ENCODE data around the gene PDE6H.

PDE6H gene

DNA sequence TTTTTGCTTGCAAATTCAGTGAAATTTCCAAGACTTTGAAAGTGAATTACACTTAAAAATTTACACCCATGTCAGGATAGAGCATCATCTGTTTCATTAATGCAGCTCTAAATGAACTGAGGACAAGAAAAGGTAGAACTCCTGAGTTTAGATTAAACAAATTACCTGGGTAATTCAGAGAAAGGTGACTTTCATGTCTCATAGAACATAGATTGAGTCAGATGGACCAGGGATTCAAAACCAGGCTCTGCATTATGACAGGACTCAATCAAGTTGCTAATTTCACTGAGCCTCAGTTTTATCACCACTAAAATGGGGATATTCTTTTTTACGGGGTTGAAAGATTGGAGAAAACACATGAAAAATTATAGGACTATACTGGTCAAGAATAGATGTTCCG lies 15.9 kb upstream of the PDE6H start:
- H3K4me3 ChIP-seq (ENCODE audit: low read depth, low read length) = no peak overlapping the region
- TF ChIP-seq, protein P1, sequence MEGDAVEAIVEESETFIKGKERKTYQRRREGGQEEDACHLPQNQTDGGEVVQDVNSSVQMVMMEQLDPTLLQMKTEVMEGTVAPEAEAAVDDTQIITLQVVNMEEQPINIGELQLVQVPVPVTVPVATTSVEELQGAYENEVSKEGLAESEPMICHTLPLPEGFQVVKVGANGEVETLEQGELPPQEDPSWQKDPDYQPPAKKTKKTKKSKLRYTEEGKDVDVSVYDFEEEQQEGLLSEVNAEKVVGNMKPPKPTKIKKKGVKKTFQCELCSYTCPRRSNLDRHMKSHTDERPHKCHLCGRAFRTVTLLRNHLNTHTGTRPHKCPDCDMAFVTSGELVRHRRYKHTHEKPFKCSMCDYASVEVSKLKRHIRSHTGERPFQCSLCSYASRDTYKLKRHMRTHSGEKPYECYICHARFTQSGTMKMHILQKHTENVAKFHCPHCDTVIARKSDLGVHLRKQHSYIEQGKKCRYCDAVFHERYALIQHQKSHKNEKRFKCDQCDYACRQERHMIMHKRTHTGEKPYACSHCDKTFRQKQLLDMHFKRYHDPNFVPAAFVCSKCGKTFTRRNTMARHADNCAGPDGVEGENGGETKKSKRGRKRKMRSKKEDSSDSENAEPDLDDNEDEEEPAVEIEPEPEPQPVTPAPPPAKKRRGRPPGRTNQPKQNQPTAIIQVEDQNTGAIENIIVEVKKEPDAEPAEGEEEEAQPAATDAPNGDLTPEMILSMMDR (conservative IDR thresholded peaks at IDR 0.05; ENCODE audit: low read depth, low read length) = no peak
- DNase-seq (ENCODE audit: low read depth) = no peak

DNA sequence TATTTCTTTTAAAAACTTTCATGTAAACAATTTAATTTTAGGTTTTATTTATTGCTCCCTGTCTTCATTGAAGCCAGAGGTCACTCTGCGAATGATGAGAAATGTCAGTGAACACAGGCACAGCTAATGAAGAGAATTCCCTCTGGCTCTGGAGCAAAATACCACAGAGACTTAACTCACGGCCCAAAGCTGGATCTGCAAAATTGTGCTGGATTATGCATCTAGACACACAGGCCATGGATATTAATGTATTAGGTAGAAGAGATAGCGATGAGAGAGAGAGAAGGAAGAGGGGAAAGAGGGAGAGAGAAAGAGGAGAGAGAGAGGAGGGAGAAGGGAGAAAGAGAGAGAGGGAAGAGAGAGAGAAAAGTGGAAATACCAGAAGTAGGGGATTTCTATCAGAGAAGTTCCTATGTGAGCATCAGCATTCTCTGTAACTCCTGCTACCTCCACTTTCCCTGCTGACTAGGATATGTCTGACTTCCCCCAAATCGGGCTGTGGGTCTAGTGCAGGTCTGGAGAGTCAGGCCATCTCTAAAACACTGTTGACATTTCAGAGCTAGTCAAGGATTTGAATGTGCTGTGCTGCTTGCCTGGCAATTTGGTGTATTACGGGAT lies 15.2 kb upstream of the PDE6H start:
- H3K4me3 ChIP-seq (ENCODE audit: low read depth, low read length) = no peak overlapping the region
- DNase-seq (ENCODE audit: low read depth) = no peak
- TF ChIP-seq, protein P1 (conservative IDR thresholded peaks at IDR 0.05; ENCODE audit: low read depth, low read length) = no peak

DNA sequence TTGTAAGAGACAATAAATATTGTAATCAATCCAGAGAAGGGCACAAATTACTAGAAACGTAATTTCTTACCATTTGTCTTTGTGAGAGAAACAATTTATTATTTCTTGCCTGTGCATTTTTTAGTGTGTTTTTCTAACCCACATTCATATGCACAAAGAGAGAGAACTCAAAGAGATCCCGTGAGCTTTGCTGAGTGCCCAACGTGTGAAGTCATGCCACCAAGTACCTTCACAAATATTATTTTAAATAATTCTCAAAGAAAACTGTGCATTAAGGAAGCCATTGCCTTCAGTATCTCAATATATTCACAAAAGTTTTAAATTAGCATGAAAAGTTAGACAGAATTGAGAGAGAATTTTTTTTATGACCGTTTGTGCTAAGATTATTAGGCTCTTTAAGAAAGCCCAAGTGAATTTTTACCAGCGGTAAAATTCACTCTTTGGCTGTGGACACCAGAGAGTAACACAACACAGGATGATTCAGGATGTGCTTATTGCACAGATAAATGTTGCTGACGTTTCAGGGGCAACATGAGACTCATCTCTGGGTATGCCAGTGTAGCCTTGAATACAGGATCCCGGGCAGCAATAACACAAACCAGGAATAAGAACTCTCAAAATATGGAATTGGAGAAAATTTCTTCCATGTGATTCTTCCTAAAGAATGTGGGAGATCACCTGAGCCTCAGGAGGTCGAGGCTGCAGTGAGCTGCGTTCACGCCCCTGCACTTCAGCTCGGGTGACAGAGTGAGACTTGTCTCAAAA lies 14.3 kb upstream of the PDE6H start:
- TF ChIP-seq, protein P1 (conservative IDR thresholded peaks at IDR 0.05; ENCODE audit: low read depth, low read length) = no peak

DNA sequence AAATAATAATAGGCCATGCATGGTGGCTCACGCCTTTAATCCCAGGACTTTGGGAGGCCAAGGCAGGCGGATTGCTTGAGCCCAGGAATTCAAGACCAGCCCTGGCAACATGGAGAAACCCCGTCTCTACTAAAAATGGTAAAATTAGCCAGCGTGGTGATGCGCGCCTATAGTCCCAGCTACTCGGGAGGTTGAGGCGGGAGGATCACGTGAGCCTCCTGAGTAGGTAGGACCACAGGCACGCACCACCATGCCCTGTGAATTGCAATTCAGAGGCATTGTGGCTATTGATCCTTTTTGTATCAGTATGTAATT lies 13.8 kb upstream of the PDE6H start:
- no peak for DNase-seq (ENCODE audit: low read depth)
- TF ChIP-seq, protein P1 (conservative IDR thresholded peaks at IDR 0.05; ENCODE audit: low read depth, low read length) = no peak
- H3K4me3 ChIP-seq (ENCODE audit: low read depth, low read length) = no peak overlapping the region

More for the DNA sequence above, 14.3 kb upstream of the PDE6H start:
- no peak overlapping the region for H3K4me3 ChIP-seq (ENCODE audit: low read depth, low read length)
- DNase-seq (ENCODE audit: low read depth) = peak; percentile 34

DNA sequence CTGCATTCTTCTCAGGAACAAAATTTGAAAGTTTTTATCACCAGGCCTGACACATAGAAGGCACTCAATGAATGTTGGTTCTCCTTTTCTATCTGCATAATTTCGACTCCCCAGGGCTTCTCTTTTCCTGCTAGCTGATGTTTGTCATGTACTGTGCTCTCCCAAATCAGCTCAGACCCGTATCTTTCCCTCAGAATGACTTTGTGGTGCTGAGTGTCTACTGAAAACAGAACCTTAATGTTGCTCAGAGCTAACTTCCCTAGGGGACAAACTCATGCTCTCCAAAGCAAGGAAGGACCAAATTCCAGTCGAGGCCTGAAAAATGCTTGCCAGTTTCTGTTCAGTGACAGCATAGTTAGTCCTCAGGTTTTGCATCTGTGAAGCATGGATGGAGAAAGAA lies 13.4 kb upstream of the PDE6H start:
- TF ChIP-seq, protein P1 (conservative IDR thresholded peaks at IDR 0.05; ENCODE audit: low read depth, low read length) = no peak
- H3K4me3 ChIP-seq (ENCODE audit: low read depth, low read length) = no peak overlapping the region
- DNase-seq (ENCODE audit: low read depth) = no peak

DNA sequence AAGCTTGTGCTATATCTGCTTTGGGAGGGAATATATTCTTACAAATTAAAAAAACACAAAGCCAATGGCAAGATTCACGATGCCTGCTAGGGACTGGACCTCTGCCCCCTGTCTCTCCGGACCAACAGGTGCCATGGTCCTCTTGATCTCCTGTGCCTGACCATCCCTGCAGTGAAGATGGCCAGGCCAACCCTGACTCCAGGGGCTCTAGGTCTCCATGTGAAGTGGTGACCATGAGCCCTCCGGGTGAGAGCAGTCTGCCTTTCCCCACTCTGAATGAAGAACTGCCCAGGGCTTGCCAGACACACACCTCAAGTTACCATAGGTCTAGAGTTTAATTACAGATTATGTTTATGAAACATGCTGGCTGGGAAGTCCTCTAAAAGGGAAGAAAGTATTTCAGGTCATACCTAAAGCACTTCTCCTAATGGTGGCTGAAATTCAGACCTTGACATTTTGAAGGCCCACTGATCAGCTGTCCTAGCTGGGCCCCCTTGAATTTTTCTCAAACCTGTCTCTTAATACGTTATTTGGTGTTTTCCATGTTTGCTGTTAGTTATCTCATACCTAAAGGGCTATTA lies 12.8 kb upstream of the PDE6H start:
- no peak for DNase-seq (ENCODE audit: low read depth)
- H3K4me3 ChIP-seq (ENCODE audit: low read depth, low read length) = no peak overlapping the region
- TF ChIP-seq, protein P1 (conservative IDR thresholded peaks at IDR 0.05; ENCODE audit: low read depth, low read length) = no peak
